ENCODE data around the gene MMP24. TPM values are rescaled to one million over a fixed set of nuclear protein-coding genes. Genes with fewer than 3 reads are reported as not detected.

Gene MMP24
- total RNA-seq, 4 donors from 2014 or later = 0.32 to 4.5 (median 0.61) TPM

DNA sequence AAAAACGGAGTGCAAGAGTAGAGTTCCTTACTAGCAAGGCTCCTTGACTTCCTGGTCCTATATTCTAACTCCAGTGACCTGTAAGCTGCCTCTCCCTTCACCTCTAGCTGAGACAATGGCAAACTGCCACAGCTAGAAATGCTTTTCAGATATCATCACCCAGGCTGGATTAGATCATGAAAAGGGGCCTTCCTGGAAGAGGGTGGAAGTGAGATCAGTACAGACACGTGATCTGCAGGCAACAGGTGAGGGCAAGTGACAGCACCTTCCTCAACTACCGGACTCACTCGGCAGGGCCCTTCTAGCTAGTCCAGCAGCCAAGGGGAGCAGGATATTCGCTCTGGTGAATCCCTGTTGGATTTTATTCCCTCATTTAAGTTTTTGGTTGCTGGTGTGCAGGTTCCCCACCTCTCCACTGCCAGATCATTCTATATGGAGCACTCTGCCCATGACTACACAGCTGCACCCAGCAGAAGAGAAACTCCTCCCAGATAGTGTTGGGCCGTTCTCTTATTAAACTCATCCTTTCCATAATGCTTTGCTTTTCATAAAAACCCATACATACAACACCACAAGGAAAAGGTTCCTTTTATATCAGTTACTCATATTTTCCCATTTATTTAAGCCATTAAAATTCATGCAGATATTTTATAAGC is 92.1 kb downstream of the MMP24 start:
- in situ Hi-C loops (cut with MboI; ENCODE audit: low pct_ligation_motif_present in 1 of 4, low pct_unique_long_range_greater_than_20kb in 1 of 4, low sequenced_read_pairs in 3 of 4) = no loop called here
- Histone ChIP-seq H3K4me1 (peaks cover 20 to 41% (median 32%) of the 10 kb centered on the region in 4 donors), H3K27ac (peak overlapping the region; percentile 80 to 88 (median 83)), H3K9me3 (no peaks in the 10 kb centered on the region), H3K27me3 (no peaks in the 10 kb centered on the region), H3K36me3 (no peaks in the 10 kb centered on the region), H3K4me3 (no peak overlapping the region)
- WGBS, 2 donors (ENCODE audit: low coverage in 1 of 2) = 45 to 47% methylated on average over 2 to 6 of the region's 6 CpGs
- TF ChIP-seq POLR2AphosphoS5 (IDR thresholded peaks at IDR 0.05) (peak; percentile 65 to 78 (median 70)), EP300 (IDR thresholded peaks at IDR 0.05; ENCODE audit: low read depth) (no peak), POLR2A (IDR thresholded peaks at IDR 0.05) (peak; percentile 71)
- TF ChIP-seq, protein P1, sequence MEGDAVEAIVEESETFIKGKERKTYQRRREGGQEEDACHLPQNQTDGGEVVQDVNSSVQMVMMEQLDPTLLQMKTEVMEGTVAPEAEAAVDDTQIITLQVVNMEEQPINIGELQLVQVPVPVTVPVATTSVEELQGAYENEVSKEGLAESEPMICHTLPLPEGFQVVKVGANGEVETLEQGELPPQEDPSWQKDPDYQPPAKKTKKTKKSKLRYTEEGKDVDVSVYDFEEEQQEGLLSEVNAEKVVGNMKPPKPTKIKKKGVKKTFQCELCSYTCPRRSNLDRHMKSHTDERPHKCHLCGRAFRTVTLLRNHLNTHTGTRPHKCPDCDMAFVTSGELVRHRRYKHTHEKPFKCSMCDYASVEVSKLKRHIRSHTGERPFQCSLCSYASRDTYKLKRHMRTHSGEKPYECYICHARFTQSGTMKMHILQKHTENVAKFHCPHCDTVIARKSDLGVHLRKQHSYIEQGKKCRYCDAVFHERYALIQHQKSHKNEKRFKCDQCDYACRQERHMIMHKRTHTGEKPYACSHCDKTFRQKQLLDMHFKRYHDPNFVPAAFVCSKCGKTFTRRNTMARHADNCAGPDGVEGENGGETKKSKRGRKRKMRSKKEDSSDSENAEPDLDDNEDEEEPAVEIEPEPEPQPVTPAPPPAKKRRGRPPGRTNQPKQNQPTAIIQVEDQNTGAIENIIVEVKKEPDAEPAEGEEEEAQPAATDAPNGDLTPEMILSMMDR (IDR thresholded peaks at IDR 0.05) = no peak
- intact Hi-C loops (cut with DNase I; ENCODE audit: low total_unique reads) = no loop called here
- peak; percentile 67 for DNase-seq

DNA sequence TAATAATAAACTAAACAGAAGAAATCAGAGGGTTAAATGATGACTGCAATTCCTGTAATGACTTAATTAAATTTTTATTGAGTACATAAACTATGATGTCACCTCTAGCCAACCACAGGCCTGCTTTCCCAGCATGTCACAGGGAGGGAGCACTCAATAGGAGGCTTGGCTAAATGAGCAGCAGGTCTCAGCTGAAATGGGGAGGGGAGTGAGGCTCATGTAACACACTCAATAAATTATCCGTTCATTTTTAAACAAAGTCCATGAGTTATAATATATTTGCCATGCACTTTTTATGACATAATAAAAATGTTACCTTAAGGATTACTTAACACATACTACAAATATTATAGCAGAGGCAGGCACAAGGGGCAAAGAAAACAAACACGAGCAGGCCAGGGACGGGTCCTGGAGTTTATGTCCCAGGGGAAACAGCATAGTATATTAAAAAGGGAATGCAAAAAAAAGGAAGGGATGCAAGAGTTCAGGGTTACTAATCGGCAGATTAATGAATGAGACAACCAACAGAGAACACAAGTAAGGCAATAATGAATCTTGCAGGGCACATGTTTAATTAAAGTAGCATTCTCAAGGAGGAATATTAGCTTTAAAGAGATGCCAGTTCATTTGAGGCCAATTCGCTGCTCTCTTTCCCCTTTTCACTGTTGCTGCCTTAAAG is 92.8 kb downstream of the MMP24 start:
- in situ Hi-C loops (cut with MboI; ENCODE audit: low pct_ligation_motif_present in 1 of 4, low pct_unique_long_range_greater_than_20kb in 1 of 4, low sequenced_read_pairs in 3 of 4) = no loop called here
- Histone ChIP-seq H3K4me3 (no peak overlapping the region), H3K27me3 (no peaks in the 10 kb centered on the region), H3K36me3 (no peaks in the 10 kb centered on the region), H3K4me1 (peaks cover 20 to 41% (median 32%) of the 10 kb centered on the region in 4 donors), H3K27ac (peak overlapping the region; percentile 80 to 88 (median 83)), H3K9me3 (no peaks in the 10 kb centered on the region)
- DNase-seq = no peak
- TF ChIP-seq, protein P1 (IDR thresholded peaks at IDR 0.05) = no peak
- no peak for TF ChIP-seq POLR2AphosphoS5 (IDR thresholded peaks at IDR 0.05)
- TF ChIP-seq POLR2A (IDR thresholded peaks at IDR 0.05) = no peak
- TF ChIP-seq EP300 (IDR thresholded peaks at IDR 0.05; ENCODE audit: low read depth) = no peak
- 16 to 48% methylated on average over 5 of the region's 5 CpGs for WGBS, 2 donors (ENCODE audit: low coverage in 1 of 2)
- intact Hi-C loops (cut with DNase I; ENCODE audit: low total_unique reads) = no loop called here

DNA sequence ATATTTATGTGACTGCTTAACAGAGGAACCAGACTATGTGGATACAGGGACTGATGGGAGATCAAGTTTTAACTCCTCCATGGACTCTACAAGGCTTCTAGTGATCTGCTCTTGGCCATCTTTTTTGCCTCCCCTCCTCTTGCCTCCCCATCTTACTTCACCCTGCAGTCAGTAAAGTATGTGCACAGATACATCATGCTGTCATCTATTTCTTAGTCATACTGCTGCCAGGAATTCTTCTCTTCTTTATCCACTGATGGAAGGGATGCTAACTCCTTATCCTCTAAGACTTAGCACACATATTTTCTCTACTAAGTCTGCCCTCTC is 93.3 kb downstream of the MMP24 start:
- TF ChIP-seq, protein P1 (IDR thresholded peaks at IDR 0.05) = no peak
- no peak for TF ChIP-seq POLR2A (IDR thresholded peaks at IDR 0.05)
- no peak for TF ChIP-seq POLR2AphosphoS5 (IDR thresholded peaks at IDR 0.05)
- TF ChIP-seq EP300 (IDR thresholded peaks at IDR 0.05; ENCODE audit: low read depth) = no peak
- Histone ChIP-seq H3K4me1 (peaks cover 20 to 41% (median 32%) of the 10 kb centered on the region in 4 donors), H3K27ac (peak overlapping the region; percentile 80 to 88 (median 83)), H3K36me3 (no peaks in the 10 kb centered on the region), H3K4me3 (no peak overlapping the region), H3K9me3 (no peaks in the 10 kb centered on the region), H3K27me3 (no peaks in the 10 kb centered on the region)
- DNase-seq = no peak
- in situ Hi-C loops (cut with MboI; ENCODE audit: low pct_ligation_motif_present in 1 of 4, low pct_unique_long_range_greater_than_20kb in 1 of 4, low sequenced_read_pairs in 3 of 4) = no loop called here
- intact Hi-C loops (cut with DNase I; ENCODE audit: low total_unique reads) = loop anchor here (1.0 kb wide), 1 partner anchor 40 kb away; no protein-coding TSS in a partner anchor

DNA sequence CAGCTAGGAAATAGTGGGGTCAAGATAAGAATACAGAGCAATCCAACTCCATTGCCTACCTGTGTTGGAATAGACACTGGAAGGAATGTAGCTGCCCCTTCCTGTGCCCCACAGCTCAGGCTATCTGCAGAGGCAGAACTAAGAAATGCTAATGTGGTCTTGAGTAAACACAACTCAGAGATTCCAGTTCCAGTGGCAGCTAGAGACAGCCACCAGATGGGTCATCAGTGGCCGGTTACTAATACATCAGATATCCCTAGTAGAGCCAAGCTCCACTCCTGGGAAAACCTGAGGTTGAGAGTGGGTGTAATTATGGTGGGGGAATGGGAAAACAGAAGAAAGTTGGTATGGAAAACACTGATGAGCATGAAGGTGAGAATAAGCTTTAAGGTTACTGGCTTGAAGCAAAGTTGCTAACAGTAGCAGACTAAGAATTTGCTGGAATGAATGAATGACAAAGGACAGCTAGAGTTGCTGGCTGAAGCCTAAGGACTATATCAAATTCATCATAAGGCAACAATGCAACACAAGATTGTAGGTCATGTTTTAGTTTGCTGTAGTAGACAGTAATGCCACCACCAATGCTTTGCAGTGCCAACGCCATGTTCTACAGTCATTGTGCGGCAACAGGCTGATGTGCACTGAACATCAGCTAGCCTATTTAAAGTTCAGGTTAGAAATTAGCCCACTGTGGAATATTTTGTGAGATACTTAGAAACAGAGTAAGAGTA is 94.1 kb downstream of the MMP24 start:
- no peaks in the 10 kb centered on the region for H3K27me3 ChIP-seq
- peaks cover 20 to 35% (median 32%) of the 10 kb centered on the region in 4 donors for H3K4me1 ChIP-seq
- H3K9me3 ChIP-seq = no peaks in the 10 kb centered on the region
- H3K36me3 ChIP-seq = no peaks in the 10 kb centered on the region
- WGBS, 2 donors (ENCODE audit: low coverage in 1 of 2) = 93% methylated on average over 3 of the region's 3 CpGs; no CpG with 5 or more reads in 1 of the 2 donors
- H3K4me3 ChIP-seq = no peak overlapping the region
- peak overlapping the region; percentile 80 to 88 (median 83) for H3K27ac ChIP-seq
- TF ChIP-seq, protein P1 (IDR thresholded peaks at IDR 0.05) = no peak
- no peak for TF ChIP-seq POLR2A (IDR thresholded peaks at IDR 0.05)
- TF ChIP-seq POLR2AphosphoS5 (IDR thresholded peaks at IDR 0.05) = no peak
- no peak for TF ChIP-seq EP300 (IDR thresholded peaks at IDR 0.05; ENCODE audit: low read depth)
- DNase-seq = no peak
- intact Hi-C loops (cut with DNase I; ENCODE audit: low total_unique reads) (loop anchor here (1.0 kb wide), 1 partner anchor 40 kb away; no protein-coding TSS in a partner anchor), in situ Hi-C loops (cut with MboI; ENCODE audit: low pct_ligation_motif_present in 1 of 4, low pct_unique_long_range_greater_than_20kb in 1 of 4, low sequenced_read_pairs in 3 of 4) (no loop called here)
